IMR-90 (cell line): ENCODE measurements around the gene ERH. TPM values are rescaled to one million over a fixed set of nuclear protein-coding genes. Genes with fewer than 3 reads are reported as not detected.
"Not testable (repeated sequence)": the region's sequence is repeated elsewhere in the genome, so short reads cannot be mapped to it uniquely, and the experiment has no call there.

Experiments
- ATAC-seq: fragments of 200-7000 bp; cut with Tn5 transposase; 2 replicates; pipeline ENCODE4 v1.9.1; 2020; ENCODE audit warnings: low read depth, mild to moderate bottlenecking, moderate library complexity
- BruUV-seq: library from RNA; stranded (reverse); fragments of 400-500 nt; replicated peaks from 2 replicates; lab custom pipeline; 2021; lab: Mats Ljungman, UMichigan
- CTCF ChIA-PET: fragments of 300-600 bp; formaldehyde crosslinking; extraction: SDS; loops from one replicate; lab custom pipeline; 2021; ENCODE audit warnings: antibody characterized with exemption; lab: Yijun Ruan, JAX
- POLR2A ChIA-PET: fragments of 300-600 bp; sonication (Branson Sonifier 250); formaldehyde crosslinking; loops from one replicate; lab custom pipeline; 2022; ENCODE audit warnings: antibody characterized with exemption; ENCODE audit not compliant: unreplicated experiment; lab: Charles Lee
- DNase-seq: peaks from one replicate; pipeline ENCODE4 v3.0.0; 2013
- H2AFZ ChIP-seq: replicated peaks from 2 replicates; pipeline ENCODE3; 2013; ENCODE audit warnings: low read length, mild to moderate bottlenecking; ENCODE audit not compliant: poor library complexity
- H2AK5ac ChIP-seq: 2 replicates; pipeline ENCODE4 v1.6.1; 2013; ENCODE audit warnings: low read depth, low read length, inconsistent platforms
- H2AK9ac ChIP-seq: replicated peaks from 2 replicates; pipeline ENCODE3; 2013; ENCODE audit warnings: mild to moderate bottlenecking, low read depth, low read length, moderate library complexity; ENCODE audit not compliant: poor library complexity
- H2BK120ac ChIP-seq: 2 replicates; pipeline ENCODE4 v1.6.1; 2013; ENCODE audit warnings: low read depth, low read length, inconsistent platforms
- H2BK15ac ChIP-seq: 3 replicates; pipeline ENCODE4 v1.6.1; 2013; ENCODE audit warnings: low read depth, low read length, inconsistent platforms
- H2BK20ac ChIP-seq: 2 replicates; pipeline ENCODE4 v1.6.1; 2013; ENCODE audit warnings: low read depth, mild to moderate bottlenecking, inconsistent platforms, low read length, moderate library complexity
- H2BK5ac ChIP-seq: 2 replicates; pipeline ENCODE4 v1.6.1; 2013; ENCODE audit warnings: mild to moderate bottlenecking, low read depth, low read length, inconsistent platforms; ENCODE audit not compliant: poor library complexity, severe bottlenecking
- H3K14ac ChIP-seq: replicated peaks from 2 replicates; pipeline ENCODE4 v1.6.1; 2013; ENCODE audit warnings: low read depth, low read length, inconsistent platforms
- H3K18ac ChIP-seq: 2 replicates; pipeline ENCODE4 v1.6.1; 2013; ENCODE audit warnings: low read depth, low read length, control low read depth
- H3K23ac ChIP-seq: 2 replicates; pipeline ENCODE4 v1.6.1; 2013; ENCODE audit warnings: low read depth, low read length, inconsistent platforms
- H3K27ac ChIP-seq: 2 replicates; pipeline ENCODE4 v1.5.1; 2013; ENCODE audit warnings: mild to moderate bottlenecking, control low read depth, low read length; ENCODE audit not compliant: insufficient read depth
- H3K27me3 ChIP-seq: 2 replicates; pipeline ENCODE4 v1.6.1; 2013; ENCODE audit warnings: low read length; ENCODE audit not compliant: control insufficient read depth, insufficient read depth
- H3K36me3 ChIP-seq: 2 replicates; pipeline ENCODE4 v1.6.1; 2013; ENCODE audit warnings: low read length, mixed read lengths; ENCODE audit not compliant: control insufficient read depth, insufficient read depth
- H3K4ac ChIP-seq: 2 replicates; pipeline ENCODE4 v1.6.1; 2013; ENCODE audit warnings: low read depth, low read length, inconsistent platforms
- H3K4me1 ChIP-seq: 2 replicates; pipeline ENCODE4 v1.6.1; 2013; ENCODE audit warnings: low read length, mixed read lengths; ENCODE audit not compliant: control insufficient read depth, insufficient read depth
- H3K4me2 ChIP-seq: 2 replicates; pipeline ENCODE4 v1.6.1; 2013; ENCODE audit warnings: low read depth, mild to moderate bottlenecking, control low read depth, low read length, moderate library complexity
- H3K4me3 ChIP-seq: 2 replicates; pipeline ENCODE4 v1.5.1; 2013; ENCODE audit warnings: low read depth, mild to moderate bottlenecking, control low read depth, low read length, moderate library complexity; ENCODE audit not compliant: insufficient read depth
- H3K56ac ChIP-seq: 2 replicates; pipeline ENCODE4 v1.6.1; 2013; ENCODE audit warnings: low read length, inconsistent platforms; ENCODE audit not compliant: insufficient read depth; ENCODE audit errors: extremely low read depth
- H3K79me1 ChIP-seq, 2 experiments: 2 replicates each; pipeline ENCODE4 v1.6.1; 2013; ENCODE audit warnings: low read length in 2 of 2, inconsistent platforms in 1 of 2, low read depth in 1 of 2
- H3K9ac ChIP-seq: 2 replicates; pipeline ENCODE4 v1.6.1; 2013; ENCODE audit warnings: low read depth, low read length, control low read depth
- H3K9me1 ChIP-seq: 2 replicates; pipeline ENCODE4 v1.6.1; 2013; ENCODE audit warnings: low read length, inconsistent platforms; ENCODE audit not compliant: insufficient read depth
- H3K9me3 ChIP-seq: 2 replicates; pipeline ENCODE4 v1.6.1; 2013; ENCODE audit warnings: low read length; ENCODE audit not compliant: control insufficient read depth, insufficient read depth
- H4K20me1 ChIP-seq: 2 replicates; pipeline ENCODE4 v1.6.1; 2013; ENCODE audit warnings: low read length, inconsistent platforms; ENCODE audit not compliant: insufficient read depth
- H4K5ac ChIP-seq: 2 replicates; pipeline ENCODE4 v1.6.1; 2013; ENCODE audit warnings: mild to moderate bottlenecking, low read depth, low read length, control low read depth
- H4K8ac ChIP-seq, 2 experiments: 2 replicates each; pipeline ENCODE4 v1.6.1; 2013; ENCODE audit warnings: low read depth in 2 of 2, low read length in 2 of 2, control low read depth in 1 of 2, inconsistent platforms in 1 of 2
- H4K91ac ChIP-seq: 2 replicates; pipeline ENCODE4 v1.6.1; 2013; ENCODE audit warnings: low read depth, low read length, inconsistent platforms; ENCODE audit not compliant: insufficient read depth
- CEBPB ChIP-seq: IDR thresholded peaks from 2 replicates; pipeline ENCODE4 v1.6.1; 2012; ENCODE audit warnings: low read depth, low read length, improper control_type of control experiment
- WGBS, 2 experiments: methylation state at CpG; one replicate each; pipeline versions ENCODE4 v1.1.5 to v1.1.7; 2013; ENCODE audit warnings: missing lambda C conversion rate in 2 of 2; ENCODE audit not compliant: insufficient read length in 1 of 2; ENCODE audit errors: extremely low coverage in 2 of 2; 5-methylcytosine and 5-hydroxymethylcytosine counted together
- dilution Hi-C: fragments of 300-500 bp; cut with HindIII; formaldehyde crosslinking; loops from one replicate; pipeline ENCODE4 v1.14.3; 2018; ENCODE audit warnings: low sequenced_read_pairs; ENCODE audit not compliant: unreplicated experiment
- in situ Hi-C: fragments of 300-500 bp; cut with MboI; formaldehyde crosslinking; loops from 3 replicates; pipeline ENCODE4 v1.14.3; 2019; ENCODE audit warnings: low sequenced_read_pairs, inconsistent platforms, mixed read lengths
- intact Hi-C: fragments of 100-400 bp; cut with micrococcal nuclease; formaldehyde crosslinking; loops from 2 replicates; pipeline ENCODE4 v1.10.0; 2022
- polyA plus RNA-seq, 3 experiments: library from polyadenylated mRNA; depleted of rRNA; stranded (reverse); fragments of >200 nt; gene quantifications; 2 replicates each; pipeline ENCODE4 v1.2.3, GENCODE V29; 2012; ENCODE audit warnings: low replicate concordance in 1 of 3
- total RNA-seq: library from RNA; depleted of rRNA; stranded (reverse); fragments of >200 nt; gene quantifications from 2 replicates; pipeline ENCODE4 v1.2.3, GENCODE V29; 2012

Gene ERH
- total and polyA plus RNA-seq, 2 of the 4 experiments (the other 2 are of a cell fraction) = 64.2 to 150 TPM

GRCh38 chr14:69391400-69391799 is 6.7 kb downstream of the ERH start:
- DNase-seq = peak; percentile 42
- H3K9me1 ChIP-seq, H3K18ac ChIP-seq, H3K4ac ChIP-seq, BruUV-seq, H3K9me3 ChIP-seq, intact Hi-C loops, H4K91ac ChIP-seq, H2AFZ ChIP-seq, H3K4me3 ChIP-seq, H3K14ac ChIP-seq, H4K5ac ChIP-seq, H3K4me1 ChIP-seq, H3K23ac ChIP-seq, in situ Hi-C loops, H2AK5ac ChIP-seq, H3K9ac ChIP-seq, H2AK9ac ChIP-seq, H2BK120ac ChIP-seq, H2BK15ac ChIP-seq, H3K4me2 ChIP-seq, H3K56ac ChIP-seq, H3K27ac ChIP-seq, POLR2A ChIA-PET, H3K27me3 ChIP-seq, dilution Hi-C loops, H2BK20ac ChIP-seq, ATAC-seq, H4K8ac ChIP-seq, CTCF ChIA-PET, H2BK5ac ChIP-seq: not testable (repeated sequence)
- TF ChIP-seq CEBPB = peak; percentile 18; the same call in 1 of the 2 replicates
- WGBS, 2 experiments = no CpG with 5 or more reads among the region's 8 CpGs
- H3K79me1 ChIP-seq = peaks cover 24 to 60% of the 10 kb centered on the region in 2 experiments
- peaks cover 44% of the 10 kb centered on the region for H4K20me1 ChIP-seq
- peaks cover 43% of the 10 kb centered on the region for H3K36me3 ChIP-seq
